HCT116 (cell line): ENCODE results near the gene CABP2.

Experiments
- EZH2 ChIP-seq: fragments of 200-600 bp; sonication (generic); IDR thresholded peaks from 2 replicates; pipeline ENCODE4 v1.6.1; 2017; ENCODE audit warnings: antibody characterized with exemption, mixed run types
- EZH2phosphoT487 ChIP-seq: fragments of 200-600 bp; IDR thresholded peaks from 2 replicates; pipeline ENCODE4 v1.6.1; 2018; ENCODE audit warnings: antibody characterized with exemption, borderline replicate concordance
- MAX ChIP-seq: IDR thresholded peaks from 2 replicates; pipeline ENCODE4 v1.6.1; 2012
- POLR2A ChIP-seq: IDR thresholded peaks from 2 replicates; pipeline ENCODE4 v1.7.0; 2011; ENCODE audit warnings: borderline replicate concordance; ENCODE audit not compliant: insufficient read depth, insufficient read length; ENCODE audit errors: extremely low read depth
- POLR2AphosphoS5 ChIP-seq: IDR thresholded peaks from 2 replicates; pipeline ENCODE4 v1.6.1; 2011; ENCODE audit warnings: mild to moderate bottlenecking, low read depth, low read length, moderate library complexity
- RAD21 ChIP-seq: IDR thresholded peaks from 2 replicates; pipeline ENCODE4 v1.6.1; 2012; ENCODE audit warnings: low read depth, mild to moderate bottlenecking
- SP1 ChIP-seq: IDR thresholded peaks from 2 replicates; pipeline ENCODE4 v1.6.1; 2012; ENCODE audit warnings: low read depth
- TCF7L2 ChIP-seq: IDR thresholded peaks from 2 replicates; pipeline ENCODE4 v1.7.0; 2011; ENCODE audit warnings: borderline replicate concordance, inconsistent platforms; ENCODE audit not compliant: insufficient read depth, insufficient read length; ENCODE audit errors: extremely low read depth
- ZBTB33 ChIP-seq: IDR thresholded peaks from 2 replicates; pipeline ENCODE4 v1.6.1; 2011; ENCODE audit warnings: mild to moderate bottlenecking, low read length, moderate library complexity; ENCODE audit not compliant: insufficient replicate concordance; ENCODE audit errors: extremely low read depth
- ZFX ChIP-seq: fragments of 450-650 bp; IDR thresholded peaks from 2 replicates; pipeline ENCODE4 v1.6.1; 2017
- ZNF274 ChIP-seq: fragments of 200-500 bp; sonication (Bioruptor generic); IDR thresholded peaks from 2 replicates; pipeline ENCODE4 v1.6.1; 2014; ENCODE audit warnings: mild to moderate bottlenecking, low read depth, low read length, inconsistent platforms
- TF ChIP-seq, protein P1 (sequence below), 3 experiments: fragments of 200-600 bp in 1 of 3; sonication (generic) in 1 of 3; IDR thresholded peaks in 2 of 3; conservative IDR thresholded peaks in 1 of 3; 2 replicates each; pipeline ENCODE4 v1.5.1; 2012 to 2017; ENCODE audit warnings: low read depth in 2 of 3, low read length in 2 of 3, antibody characterized with exemption in 1 of 3, borderline replicate concordance in 1 of 3, control low read depth in 1 of 3, mild to moderate bottlenecking in 1 of 3, mixed read lengths in 1 of 3, mixed run types in 1 of 3, moderate library complexity in 1 of 3; ENCODE audit not compliant: insufficient read depth in 1 of 3
- TF ChIP-seq, protein P2 (sequence below): IDR thresholded peaks from 2 replicates; pipeline ENCODE4 v1.6.1; 2012; ENCODE audit warnings: low read depth

GRCh38 chr11:67535561-67535960 lies 12.3 kb upstream of the CABP2 start:
- TF ChIP-seq EZH2: no peak
- TF ChIP-seq, protein P1, sequence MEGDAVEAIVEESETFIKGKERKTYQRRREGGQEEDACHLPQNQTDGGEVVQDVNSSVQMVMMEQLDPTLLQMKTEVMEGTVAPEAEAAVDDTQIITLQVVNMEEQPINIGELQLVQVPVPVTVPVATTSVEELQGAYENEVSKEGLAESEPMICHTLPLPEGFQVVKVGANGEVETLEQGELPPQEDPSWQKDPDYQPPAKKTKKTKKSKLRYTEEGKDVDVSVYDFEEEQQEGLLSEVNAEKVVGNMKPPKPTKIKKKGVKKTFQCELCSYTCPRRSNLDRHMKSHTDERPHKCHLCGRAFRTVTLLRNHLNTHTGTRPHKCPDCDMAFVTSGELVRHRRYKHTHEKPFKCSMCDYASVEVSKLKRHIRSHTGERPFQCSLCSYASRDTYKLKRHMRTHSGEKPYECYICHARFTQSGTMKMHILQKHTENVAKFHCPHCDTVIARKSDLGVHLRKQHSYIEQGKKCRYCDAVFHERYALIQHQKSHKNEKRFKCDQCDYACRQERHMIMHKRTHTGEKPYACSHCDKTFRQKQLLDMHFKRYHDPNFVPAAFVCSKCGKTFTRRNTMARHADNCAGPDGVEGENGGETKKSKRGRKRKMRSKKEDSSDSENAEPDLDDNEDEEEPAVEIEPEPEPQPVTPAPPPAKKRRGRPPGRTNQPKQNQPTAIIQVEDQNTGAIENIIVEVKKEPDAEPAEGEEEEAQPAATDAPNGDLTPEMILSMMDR (IDR thresholded peaks at IDR 0.05 in 2 of 3, conservative IDR thresholded peaks at IDR 0.05 in 1 of 3; ENCODE audit: borderline replicate concordance in 1 of 3, insufficient read depth in 1 of 3, low read depth in 2 of 3, low read length in 2 of 3): no peak
- no peak for TF ChIP-seq POLR2AphosphoS5
- no peak for TF ChIP-seq SP1
- TF ChIP-seq, protein P2, sequence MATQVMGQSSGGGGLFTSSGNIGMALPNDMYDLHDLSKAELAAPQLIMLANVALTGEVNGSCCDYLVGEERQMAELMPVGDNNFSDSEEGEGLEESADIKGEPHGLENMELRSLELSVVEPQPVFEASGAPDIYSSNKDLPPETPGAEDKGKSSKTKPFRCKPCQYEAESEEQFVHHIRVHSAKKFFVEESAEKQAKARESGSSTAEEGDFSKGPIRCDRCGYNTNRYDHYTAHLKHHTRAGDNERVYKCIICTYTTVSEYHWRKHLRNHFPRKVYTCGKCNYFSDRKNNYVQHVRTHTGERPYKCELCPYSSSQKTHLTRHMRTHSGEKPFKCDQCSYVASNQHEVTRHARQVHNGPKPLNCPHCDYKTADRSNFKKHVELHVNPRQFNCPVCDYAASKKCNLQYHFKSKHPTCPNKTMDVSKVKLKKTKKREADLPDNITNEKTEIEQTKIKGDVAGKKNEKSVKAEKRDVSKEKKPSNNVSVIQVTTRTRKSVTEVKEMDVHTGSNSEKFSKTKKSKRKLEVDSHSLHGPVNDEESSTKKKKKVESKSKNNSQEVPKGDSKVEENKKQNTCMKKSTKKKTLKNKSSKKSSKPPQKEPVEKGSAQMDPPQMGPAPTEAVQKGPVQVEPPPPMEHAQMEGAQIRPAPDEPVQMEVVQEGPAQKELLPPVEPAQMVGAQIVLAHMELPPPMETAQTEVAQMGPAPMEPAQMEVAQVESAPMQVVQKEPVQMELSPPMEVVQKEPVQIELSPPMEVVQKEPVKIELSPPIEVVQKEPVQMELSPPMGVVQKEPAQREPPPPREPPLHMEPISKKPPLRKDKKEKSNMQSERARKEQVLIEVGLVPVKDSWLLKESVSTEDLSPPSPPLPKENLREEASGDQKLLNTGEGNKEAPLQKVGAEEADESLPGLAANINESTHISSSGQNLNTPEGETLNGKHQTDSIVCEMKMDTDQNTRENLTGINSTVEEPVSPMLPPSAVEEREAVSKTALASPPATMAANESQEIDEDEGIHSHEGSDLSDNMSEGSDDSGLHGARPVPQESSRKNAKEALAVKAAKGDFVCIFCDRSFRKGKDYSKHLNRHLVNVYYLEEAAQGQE: no peak
- no peak for TF ChIP-seq POLR2A
- TF ChIP-seq EZH2phosphoT487: no peak
- no peak for TF ChIP-seq ZNF274
- no peak for TF ChIP-seq RAD21
- TF ChIP-seq TCF7L2: no peak
- TF ChIP-seq MAX: no peak
- TF ChIP-seq ZBTB33: no peak
- no peak for TF ChIP-seq ZFX
